HEK293 (cell line): Measurements from ENCODE around the gene CHMP4A.
A peak's percentile ranks its signal among the peaks of the same experiment; 100 is the strongest.

Experiments
- BCL11B ChIP-seq: fragments of 450-650 bp; formaldehyde crosslinking; IDR thresholded peaks from 2 replicates; pipeline ENCODE4 v1.5.1; 2016; ENCODE audit warnings: low read depth, missing biosample characterization, missing genetic modification characterization
- GLI2 ChIP-seq: fragments of 450-650 bp; formaldehyde crosslinking; IDR thresholded peaks from 2 replicates; pipeline ENCODE4; 2017; ENCODE audit warnings: missing biosample characterization, missing genetic modification characterization, low read depth, borderline replicate concordance
- SCRT2 ChIP-seq: fragments of 450-650 bp; formaldehyde crosslinking; IDR thresholded peaks from 2 replicates; pipeline ENCODE4 v1.5.1; 2016; ENCODE audit warnings: missing biosample characterization, missing genetic modification characterization
- ZBTB20 ChIP-seq: fragments of 450-650 bp; formaldehyde crosslinking; IDR thresholded peaks from 2 replicates; pipeline ENCODE4 v1.5.1; 2016; ENCODE audit warnings: missing biosample characterization, missing genetic modification characterization
- ZBTB7A ChIP-seq: fragments of 450-650 bp; formaldehyde crosslinking; IDR thresholded peaks from 2 replicates; pipeline ENCODE4 v1.5.1; 2016; ENCODE audit warnings: low read depth, missing biosample characterization, missing genetic modification characterization
- ZNF121 ChIP-seq: fragments of 450-650 bp; formaldehyde crosslinking; IDR thresholded peaks from 2 replicates; pipeline ENCODE4 v1.5.1; 2016; ENCODE audit warnings: missing biosample characterization, missing genetic modification characterization
- ZNF19 ChIP-seq: fragments of 450-650 bp; formaldehyde crosslinking; IDR thresholded peaks from 2 replicates; pipeline ENCODE4; 2016; ENCODE audit warnings: missing biosample characterization, missing genetic modification characterization, low read depth
- ZNF292 ChIP-seq: fragments of 450-650 bp; formaldehyde crosslinking; IDR thresholded peaks from 2 replicates; pipeline ENCODE4 v1.5.1; 2016; ENCODE audit warnings: low read depth, missing biosample characterization, missing genetic modification characterization, borderline replicate concordance
- ZNF335 ChIP-seq: fragments of 450-650 bp; formaldehyde crosslinking; conservative IDR thresholded peaks from 2 replicates; pipeline ENCODE4 v1.5.1; 2016; ENCODE audit warnings: missing biosample characterization, missing genetic modification characterization
- ZNF416 ChIP-seq: fragments of 450-650 bp; formaldehyde crosslinking; IDR thresholded peaks from 2 replicates; pipeline ENCODE4 v1.5.1; 2016; ENCODE audit warnings: missing biosample characterization, missing genetic modification characterization
- ZNF426 ChIP-seq: fragments of 450-650 bp; formaldehyde crosslinking; IDR thresholded peaks from 2 replicates; pipeline ENCODE4 v1.5.1; 2017; ENCODE audit warnings: missing biosample characterization, missing genetic modification characterization, mild to moderate bottlenecking, inconsistent platforms, moderate library complexity
- ZNF510 ChIP-seq: fragments of 450-650 bp; formaldehyde crosslinking; IDR thresholded peaks from 2 replicates; pipeline ENCODE4 v1.5.1; 2018; ENCODE audit warnings: mild to moderate bottlenecking, missing genetic modification characterization, missing biosample characterization; ENCODE audit not compliant: insufficient replicate concordance
- ZNF548 ChIP-seq: fragments of 450-650 bp; formaldehyde crosslinking; IDR thresholded peaks from 2 replicates; pipeline ENCODE4 v1.5.1; 2016; ENCODE audit warnings: missing biosample characterization, missing genetic modification characterization
- ZNF561 ChIP-seq: fragments of 450-650 bp; IDR thresholded peaks from 2 replicates; pipeline ENCODE4 v1.5.1; 2018; ENCODE audit warnings: missing biosample characterization, missing genetic modification characterization, borderline replicate concordance
- ZNF623 ChIP-seq: fragments of 450-650 bp; formaldehyde crosslinking; IDR thresholded peaks from 2 replicates; pipeline ENCODE4 v1.5.1; 2016; ENCODE audit warnings: missing biosample characterization, missing genetic modification characterization
- ZNF677 ChIP-seq: fragments of 450-650 bp; IDR thresholded peaks from 2 replicates; pipeline ENCODE4 v1.5.0; 2018; ENCODE audit warnings: missing biosample characterization, mild to moderate bottlenecking, missing genetic modification characterization, moderate library complexity
- ZNF76 ChIP-seq: fragments of 450-650 bp; formaldehyde crosslinking; IDR thresholded peaks from 2 replicates; pipeline ENCODE4; 2016; ENCODE audit warnings: low read depth, missing biosample characterization, missing genetic modification characterization, borderline replicate concordance
- ZNF768 ChIP-seq: fragments of 450-650 bp; formaldehyde crosslinking; IDR thresholded peaks from 2 replicates; pipeline ENCODE4 v1.5.1; 2018; ENCODE audit warnings: missing biosample characterization, mild to moderate bottlenecking, missing genetic modification characterization
- TF ChIP-seq, protein P1 (sequence below): fragments of 450-650 bp; formaldehyde crosslinking; IDR thresholded peaks from 2 replicates; pipeline ENCODE4 v1.5.1; 2017; ENCODE audit warnings: missing biosample characterization, missing genetic modification characterization
- TF ChIP-seq, protein P2 (sequence below): fragments of 450-650 bp; formaldehyde crosslinking; conservative IDR thresholded peaks from 2 replicates; pipeline ENCODE4 v1.5.1; 2016; ENCODE audit warnings: low read depth, missing biosample characterization, missing genetic modification characterization
- TF ChIP-seq, protein P3 (sequence below): fragments of 450-650 bp; formaldehyde crosslinking; IDR thresholded peaks from 2 replicates; pipeline ENCODE4 v1.5.1; 2016; ENCODE audit warnings: missing biosample characterization, missing genetic modification characterization
- TF ChIP-seq, protein P4 (sequence below): fragments of 450-650 bp; formaldehyde crosslinking; IDR thresholded peaks from 2 replicates; pipeline ENCODE4 v1.5.1; 2016; ENCODE audit warnings: missing biosample characterization, missing genetic modification characterization
- TF ChIP-seq, protein P5 (sequence below): fragments of 450-650 bp; formaldehyde crosslinking; IDR thresholded peaks from 2 replicates; pipeline ENCODE4 v1.5.1; 2016; ENCODE audit warnings: missing biosample characterization, missing genetic modification characterization
- TF ChIP-seq, protein P6 (sequence below): fragments of 450-650 bp; formaldehyde crosslinking; IDR thresholded peaks from 2 replicates; pipeline ENCODE4 v1.5.1; 2016; ENCODE audit warnings: missing biosample characterization, missing genetic modification characterization

CHMP4A gene

DNA sequence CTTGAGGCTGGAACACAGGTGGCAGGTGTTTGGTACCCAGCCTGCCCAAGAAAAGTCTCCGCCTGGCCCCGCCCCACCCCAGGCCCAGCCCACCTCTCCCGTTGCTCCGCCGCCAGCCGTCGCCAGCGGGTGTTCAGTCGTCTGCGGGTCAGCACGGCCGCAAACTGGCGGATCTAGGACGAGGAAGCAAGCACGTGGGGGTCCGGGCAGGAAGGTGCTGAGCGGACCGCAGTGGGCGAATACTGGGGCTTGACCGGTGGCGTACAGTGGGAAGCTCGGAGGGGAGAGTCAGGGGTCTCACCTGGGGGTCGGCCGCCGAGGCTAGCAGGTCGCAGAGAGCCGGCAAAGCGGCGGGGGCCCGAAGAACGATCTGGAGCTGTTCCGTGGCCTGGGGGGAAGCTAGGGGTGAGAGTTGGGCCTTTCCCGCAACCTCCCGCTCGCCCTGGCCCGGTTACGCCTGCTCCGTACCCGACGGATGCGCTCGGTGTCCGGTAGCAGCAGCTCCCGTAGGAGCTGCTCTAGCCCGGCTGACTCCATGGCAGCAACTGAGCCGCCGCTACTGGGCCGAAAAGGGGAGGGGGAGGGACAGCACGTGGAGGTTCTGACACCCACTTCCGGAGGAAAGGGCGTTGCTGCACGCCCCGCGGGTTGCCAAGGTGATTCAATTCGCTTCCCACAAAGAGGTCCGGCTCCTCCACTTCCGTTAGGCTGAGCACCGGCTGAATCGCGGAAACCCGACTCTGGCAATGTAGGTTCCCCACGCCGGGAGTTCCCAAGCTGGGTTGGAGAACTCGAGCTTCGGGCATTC, 24.8 kb downstream of the CHMP4A start, which contains the start of gene IPO4 (continued):
- TF ChIP-seq, protein P1, sequence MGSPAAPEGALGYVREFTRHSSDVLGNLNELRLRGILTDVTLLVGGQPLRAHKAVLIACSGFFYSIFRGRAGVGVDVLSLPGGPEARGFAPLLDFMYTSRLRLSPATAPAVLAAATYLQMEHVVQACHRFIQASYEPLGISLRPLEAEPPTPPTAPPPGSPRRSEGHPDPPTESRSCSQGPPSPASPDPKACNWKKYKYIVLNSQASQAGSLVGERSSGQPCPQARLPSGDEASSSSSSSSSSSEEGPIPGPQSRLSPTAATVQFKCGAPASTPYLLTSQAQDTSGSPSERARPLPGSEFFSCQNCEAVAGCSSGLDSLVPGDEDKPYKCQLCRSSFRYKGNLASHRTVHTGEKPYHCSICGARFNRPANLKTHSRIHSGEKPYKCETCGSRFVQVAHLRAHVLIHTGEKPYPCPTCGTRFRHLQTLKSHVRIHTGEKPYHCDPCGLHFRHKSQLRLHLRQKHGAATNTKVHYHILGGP = no peak
- no peak for TF ChIP-seq SCRT2
- TF ChIP-seq ZBTB20 = peak; percentile 55; the same call in 1 of the 2 replicates
- TF ChIP-seq, protein P2, sequence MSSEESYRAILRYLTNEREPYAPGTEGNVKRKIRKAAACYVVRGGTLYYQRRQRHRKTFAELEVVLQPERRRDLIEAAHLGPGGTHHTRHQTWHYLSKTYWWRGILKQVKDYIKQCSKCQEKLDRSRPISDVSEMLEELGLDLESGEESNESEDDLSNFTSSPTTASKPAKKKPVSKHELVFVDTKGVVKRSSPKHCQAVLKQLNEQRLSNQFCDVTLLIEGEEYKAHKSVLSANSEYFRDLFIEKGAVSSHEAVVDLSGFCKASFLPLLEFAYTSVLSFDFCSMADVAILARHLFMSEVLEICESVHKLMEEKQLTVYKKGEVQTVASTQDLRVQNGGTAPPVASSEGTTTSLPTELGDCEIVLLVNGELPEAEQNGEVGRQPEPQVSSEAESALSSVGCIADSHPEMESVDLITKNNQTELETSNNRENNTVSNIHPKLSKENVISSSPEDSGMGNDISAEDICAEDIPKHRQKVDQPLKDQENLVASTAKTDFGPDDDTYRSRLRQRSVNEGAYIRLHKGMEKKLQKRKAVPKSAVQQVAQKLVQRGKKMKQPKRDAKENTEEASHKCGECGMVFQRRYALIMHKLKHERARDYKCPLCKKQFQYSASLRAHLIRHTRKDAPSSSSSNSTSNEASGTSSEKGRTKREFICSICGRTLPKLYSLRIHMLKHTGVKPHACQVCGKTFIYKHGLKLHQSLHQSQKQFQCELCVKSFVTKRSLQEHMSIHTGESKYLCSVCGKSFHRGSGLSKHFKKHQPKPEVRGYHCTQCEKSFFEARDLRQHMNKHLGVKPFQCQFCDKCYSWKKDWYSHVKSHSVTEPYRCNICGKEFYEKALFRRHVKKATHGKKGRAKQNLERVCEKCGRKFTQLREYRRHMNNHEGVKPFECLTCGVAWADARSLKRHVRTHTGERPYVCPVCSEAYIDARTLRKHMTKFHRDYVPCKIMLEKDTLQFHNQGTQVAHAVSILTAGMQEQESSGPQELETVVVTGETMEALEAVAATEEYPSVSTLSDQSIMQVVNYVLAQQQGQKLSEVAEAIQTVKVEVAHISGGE (tag by site-specific recombination) = peak; percentile 99
- TF ChIP-seq, protein P3, sequence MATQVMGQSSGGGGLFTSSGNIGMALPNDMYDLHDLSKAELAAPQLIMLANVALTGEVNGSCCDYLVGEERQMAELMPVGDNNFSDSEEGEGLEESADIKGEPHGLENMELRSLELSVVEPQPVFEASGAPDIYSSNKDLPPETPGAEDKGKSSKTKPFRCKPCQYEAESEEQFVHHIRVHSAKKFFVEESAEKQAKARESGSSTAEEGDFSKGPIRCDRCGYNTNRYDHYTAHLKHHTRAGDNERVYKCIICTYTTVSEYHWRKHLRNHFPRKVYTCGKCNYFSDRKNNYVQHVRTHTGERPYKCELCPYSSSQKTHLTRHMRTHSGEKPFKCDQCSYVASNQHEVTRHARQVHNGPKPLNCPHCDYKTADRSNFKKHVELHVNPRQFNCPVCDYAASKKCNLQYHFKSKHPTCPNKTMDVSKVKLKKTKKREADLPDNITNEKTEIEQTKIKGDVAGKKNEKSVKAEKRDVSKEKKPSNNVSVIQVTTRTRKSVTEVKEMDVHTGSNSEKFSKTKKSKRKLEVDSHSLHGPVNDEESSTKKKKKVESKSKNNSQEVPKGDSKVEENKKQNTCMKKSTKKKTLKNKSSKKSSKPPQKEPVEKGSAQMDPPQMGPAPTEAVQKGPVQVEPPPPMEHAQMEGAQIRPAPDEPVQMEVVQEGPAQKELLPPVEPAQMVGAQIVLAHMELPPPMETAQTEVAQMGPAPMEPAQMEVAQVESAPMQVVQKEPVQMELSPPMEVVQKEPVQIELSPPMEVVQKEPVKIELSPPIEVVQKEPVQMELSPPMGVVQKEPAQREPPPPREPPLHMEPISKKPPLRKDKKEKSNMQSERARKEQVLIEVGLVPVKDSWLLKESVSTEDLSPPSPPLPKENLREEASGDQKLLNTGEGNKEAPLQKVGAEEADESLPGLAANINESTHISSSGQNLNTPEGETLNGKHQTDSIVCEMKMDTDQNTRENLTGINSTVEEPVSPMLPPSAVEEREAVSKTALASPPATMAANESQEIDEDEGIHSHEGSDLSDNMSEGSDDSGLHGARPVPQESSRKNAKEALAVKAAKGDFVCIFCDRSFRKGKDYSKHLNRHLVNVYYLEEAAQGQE = peak; percentile 68
- TF ChIP-seq ZNF548 (tag by site-specific recombination) = no peak
- TF ChIP-seq, protein P4, sequence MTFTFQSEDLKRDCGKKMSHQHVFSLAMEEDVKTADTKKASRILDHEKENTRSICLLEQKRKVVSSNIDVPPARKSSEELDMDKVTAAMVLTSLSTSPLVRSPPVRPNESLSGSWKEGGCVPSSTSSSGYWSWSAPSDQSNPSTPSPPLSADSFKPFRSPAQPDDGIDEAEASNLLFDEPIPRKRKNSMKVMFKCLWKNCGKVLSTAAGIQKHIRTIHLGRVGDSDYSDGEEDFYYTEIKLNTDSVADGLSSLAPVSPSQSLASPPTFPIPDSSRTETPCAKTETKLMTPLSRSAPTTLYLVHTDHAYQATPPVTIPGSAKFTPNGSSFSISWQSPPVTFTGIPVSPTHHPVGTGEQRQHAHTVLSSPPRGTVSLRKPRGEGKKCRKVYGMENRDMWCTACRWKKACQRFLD (tag by site-specific recombination) = no peak; the same call in 1 of the 2 replicates
- TF ChIP-seq, protein P5, sequence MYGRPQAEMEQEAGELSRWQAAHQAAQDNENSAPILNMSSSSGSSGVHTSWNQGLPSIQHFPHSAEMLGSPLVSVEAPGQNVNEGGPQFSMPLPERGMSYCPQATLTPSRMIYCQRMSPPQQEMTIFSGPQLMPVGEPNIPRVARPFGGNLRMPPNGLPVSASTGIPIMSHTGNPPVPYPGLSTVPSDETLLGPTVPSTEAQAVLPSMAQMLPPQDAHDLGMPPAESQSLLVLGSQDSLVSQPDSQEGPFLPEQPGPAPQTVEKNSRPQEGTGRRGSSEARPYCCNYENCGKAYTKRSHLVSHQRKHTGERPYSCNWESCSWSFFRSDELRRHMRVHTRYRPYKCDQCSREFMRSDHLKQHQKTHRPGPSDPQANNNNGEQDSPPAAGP = peak; percentile 99
- 0 out of 2 replicates have a peak, but pooled peaks have one; percentile 17 for TF ChIP-seq ZBTB7A (tag by site-specific recombination)
- no peak for TF ChIP-seq ZNF768 (tag by site-specific recombination)
- TF ChIP-seq ZNF416 (tag by site-specific recombination) = no peak
- no peak for TF ChIP-seq ZNF510 (tag by site-specific recombination)
- TF ChIP-seq ZNF121 = 0 out of 2 replicates have a peak, but pooled peaks have one; percentile 11
- no peak for TF ChIP-seq BCL11B (tag by site-specific recombination)
- TF ChIP-seq ZNF76 = peak; percentile 84
- peak; percentile 40; the same call in 1 of the 2 replicates for TF ChIP-seq ZNF623 (tag by site-specific recombination)
- TF ChIP-seq ZNF426 (tag by site-specific recombination) = no peak
- TF ChIP-seq, protein P6, sequence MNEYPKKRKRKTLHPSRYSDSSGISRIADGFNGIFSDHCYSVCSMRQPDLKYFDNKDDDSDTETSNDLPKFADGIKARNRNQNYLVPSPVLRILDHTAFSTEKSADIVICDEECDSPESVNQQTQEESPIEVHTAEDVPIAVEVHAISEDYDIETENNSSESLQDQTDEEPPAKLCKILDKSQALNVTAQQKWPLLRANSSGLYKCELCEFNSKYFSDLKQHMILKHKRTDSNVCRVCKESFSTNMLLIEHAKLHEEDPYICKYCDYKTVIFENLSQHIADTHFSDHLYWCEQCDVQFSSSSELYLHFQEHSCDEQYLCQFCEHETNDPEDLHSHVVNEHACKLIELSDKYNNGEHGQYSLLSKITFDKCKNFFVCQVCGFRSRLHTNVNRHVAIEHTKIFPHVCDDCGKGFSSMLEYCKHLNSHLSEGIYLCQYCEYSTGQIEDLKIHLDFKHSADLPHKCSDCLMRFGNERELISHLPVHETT (tag by site-specific recombination) = peak; percentile 99
- TF ChIP-seq ZNF561 (tag by site-specific recombination) = peak; percentile 97
- no peak; the same call in 1 of the 2 replicates for TF ChIP-seq GLI2 (tag by site-specific recombination)
- no peak for TF ChIP-seq ZNF19 (tag by site-specific recombination)
- TF ChIP-seq ZNF335 (tag by site-specific recombination) = peak; percentile 82
- no peak for TF ChIP-seq ZNF292 (tag by site-specific recombination)
- no peak for TF ChIP-seq ZNF677 (tag by site-specific recombination)
